Measurements from ENCODE around the gene TEAD2. TPM values are rescaled to one million over a fixed set of nuclear protein-coding genes. Genes with fewer than 3 reads are reported as not detected.

TEAD2 gene
- total and polyA plus RNA-seq, 9 donors, result 27.8 to 63.1 (median 41.6) TPM

GRCh38 chr19:49408816-49409440, 46.7 kb upstream of the TEAD2 start:
- no peak for DNase-seq
- intact Hi-C loops (cut with DNase I), result no loop called here
- Histone ChIP-seq H3K27ac (no peak overlapping the region), H3K9me3 (no peaks in the 10 kb centered on the region), H3K4me1 (ENCODE audit: insufficient read depth) (no peaks in the 10 kb centered on the region), H3K36me3 (no peaks in the 10 kb centered on the region), H3K4me3 (no peak overlapping the region), H3K27me3 (no peaks in the 10 kb centered on the region)
- WGBS, 3 donors, result 76 to 81% (median 78%) methylated on average over 8 of the region's 8 CpGs
- no peak for TF ChIP-seq CTCF (IDR thresholded peaks at IDR 0.05)
- TF ChIP-seq EP300 (IDR thresholded peaks at IDR 0.05), result no peak
- TF ChIP-seq POLR2A (IDR thresholded peaks at IDR 0.05), result no peak

GRCh38 chr19:49407482-49408015, 45.3 kb upstream of the TEAD2 start:
- Histone ChIP-seq H3K36me3 (no peaks in the 10 kb centered on the region), H3K4me3 (no peak overlapping the region), H3K27me3 (no peaks in the 10 kb centered on the region), H3K27ac (no peak overlapping the region), H3K4me1 (ENCODE audit: insufficient read depth) (no peaks in the 10 kb centered on the region), H3K9me3 (no peaks in the 10 kb centered on the region)
- TF ChIP-seq CTCF (IDR thresholded peaks at IDR 0.05) (no peak), EP300 (IDR thresholded peaks at IDR 0.05) (no peak), POLR2A (IDR thresholded peaks at IDR 0.05) (no peak)
- intact Hi-C loops (cut with DNase I), result no loop called here
- 83 to 85% (median 84%) methylated on average over 16 of the region's 16 CpGs for WGBS, 3 donors
- no peak for DNase-seq

- no peak overlapping the region for H3K4me3 ChIP-seq
- intact Hi-C loops (cut with DNase I), result no loop called here
- no peak for TF ChIP-seq CTCF (IDR thresholded peaks at IDR 0.05)
Observed at GRCh38 chr19:49407079-49407478, 44.9 kb upstream of the TEAD2 start.

GRCh38 chr19:49403404-49404187, 41.4 kb upstream of the TEAD2 start:
- no peak for DNase-seq
- intact Hi-C loops (cut with DNase I), result no loop called here
- H3K36me3 ChIP-seq, result no peaks in the 10 kb centered on the region
- H3K4me1 ChIP-seq (ENCODE audit: insufficient read depth), result no peaks in the 10 kb centered on the region
- no peak overlapping the region for H3K4me3 ChIP-seq
- 42 to 51% (median 47%) methylated on average over 7 of the region's 7 CpGs for WGBS, 3 donors
- H3K27ac ChIP-seq, result no peak overlapping the region
- TF ChIP-seq EP300 (IDR thresholded peaks at IDR 0.05), result no peak
- TF ChIP-seq CTCF (IDR thresholded peaks at IDR 0.05), result no peak
- TF ChIP-seq POLR2A (IDR thresholded peaks at IDR 0.05), result no peak
- H3K27me3 ChIP-seq, result no peaks in the 10 kb centered on the region
- H3K9me3 ChIP-seq, result no peaks in the 10 kb centered on the region

More at GRCh38 chr19:49407079-49407478, 44.9 kb upstream of the TEAD2 start:
- no peaks in the 10 kb centered on the region for H3K36me3 ChIP-seq
- H3K9me3 ChIP-seq, result no peaks in the 10 kb centered on the region
- WGBS, 3 donors, result 64 to 74% (median 68%) methylated on average over 7 of the region's 7 CpGs
- DNase-seq, result no peak
- H3K4me1 ChIP-seq (ENCODE audit: insufficient read depth), result no peaks in the 10 kb centered on the region
- no peaks in the 10 kb centered on the region for H3K27me3 ChIP-seq
- H3K27ac ChIP-seq, result no peak overlapping the region

Measured in ovary (tissue), 9 donors.